GM18498 (cell line): ENCODE results near the gene STK10.

ENCODE experiments used
- ATAC-seq: cut with Tn5 transposase; IDR thresholded peaks from one replicate; pipeline ENCODE4 v1.9.1; 2021; ENCODE audit warnings: mild to moderate bottlenecking, moderate library complexity; ENCODE audit not compliant: unreplicated experiment

STK10 gene

GRCh38 chr5:171992305-171992704 is 195.7 kb downstream of the STK10 start:
- no peak for ATAC-seq
